ENCODE measurements around the gene BTBD19. TPM values are rescaled to one million over a fixed set of nuclear protein-coding genes. Genes with fewer than 3 reads are reported as not detected.

Gene BTBD19
- total RNA-seq (2014; rRNA removed; shearing (Covaris generic)): 9.9 and 11.7 TPM in 2 replicates

GRCh38 chr1:44808063-44808937 is at the start of gene BTBD19:
TSS of gene BTBD19 (plus strand) at chr1:44808523. CDS start at chr1:44808821, 298 bp downstream.

GRCh38 chr1:44775078-44775929 is 33.0 kb upstream of the BTBD19 start, which contains the start of gene RPS8:
TSS of gene RPS8 (plus strand) at chr1:44775540. CDS start at chr1:44775597, 57 bp downstream.

GRCh38 chr1:44788120-44788860 is 20.0 kb upstream of the BTBD19 start, which contains the start of gene BEST4:
TSS of gene BEST4 (minus strand) at chr1:44788170. CDS start at chr1:44787705, 465 bp downstream.

GRCh38 chr1:44799770-44800584 is 8.3 kb upstream of the BTBD19 start, which contains the start of gene PLK3:
TSS of gene PLK3 (plus strand) at chr1:44800377. CDS start at chr1:44800464, 87 bp downstream.

GRCh38 chr1:44806704-44807363 is 1.5 kb upstream of the BTBD19 start, which contains the start of gene DYNLT4:
TSS of gene DYNLT4 (minus strand) at chr1:44807351. CDS start at chr1:44806668, 683 bp downstream.

GRCh38 chr1:44842862-44843655 is 34.7 kb downstream of the BTBD19 start, which contains the start of gene PTCH2:
TSS of gene PTCH2 (minus strand) at chr1:44843253. CDS start at chr1:44842932, 321 bp downstream.

Small RNAs within 50 kb of the gene (small RNA-seq; reads per million reads assigned to genes)
- gene AL136380.1 (not detected), gene SNORD38A (63.8 reads per million, percentile 95 among the genes with 10 or more reads in this experiment), gene SNORD38B (not detected), gene SNORD46 (1,282 reads per million, percentile 99 among the genes with 10 or more reads in this experiment), gene SNORD55 (not detected)

Other genes with a start within 250 kb of the BTBD19 start
- 13.7 and 23.7 TPM in 2 replicates for gene TMEM53, start 134.0 kb upstream of the BTBD19 start, total RNA-seq (2014; rRNA removed; shearing (Covaris generic))
- not detected in 2 replicates for gene ARMH1, start 133.8 kb upstream of the BTBD19 start, total RNA-seq (2014; rRNA removed; shearing (Covaris generic))
- not detected in 2 replicates for gene RNU5D-1, start 77.4 kb upstream of the BTBD19 start, total RNA-seq (2014; rRNA removed; shearing (Covaris generic))
- gene KIF2C, start 68.7 kb upstream of the BTBD19 start, total RNA-seq (2014; rRNA removed; shearing (Covaris generic)): 82.6 and 99.1 TPM in 2 replicates
- 2,747 and 3,143 TPM in 2 replicates for gene RPS8, start 33.0 kb upstream of the BTBD19 start, total RNA-seq (2014; rRNA removed; shearing (Covaris generic))
- gene BEST4, start 20.4 kb upstream of the BTBD19 start, total RNA-seq (2014; rRNA removed; shearing (Covaris generic)): not detected in 2 replicates
- 29.5 and 34.2 TPM in 2 replicates for gene PLK3, start 8.1 kb upstream of the BTBD19 start, total RNA-seq (2014; rRNA removed; shearing (Covaris generic))
- gene DYNLT4, start 1.2 kb upstream of the BTBD19 start, total RNA-seq (2014; rRNA removed; shearing (Covaris generic)): 1.1 TPM in 1 of 2 replicates, not detected in the other
- 0.04 and 0.08 TPM in 2 replicates for gene PTCH2, start 34.7 kb downstream of the BTBD19 start, total RNA-seq (2014; rRNA removed; shearing (Covaris generic))
- gene EIF2B3, start 178.1 kb downstream of the BTBD19 start, total RNA-seq (2014; rRNA removed; shearing (Covaris generic)): 33.2 and 34.3 TPM in 2 replicates
- 11.8 and 13.5 TPM in 2 replicates for gene HECTD3, start 202.8 kb downstream of the BTBD19 start, total RNA-seq (2014; rRNA removed; shearing (Covaris generic))
- gene UROD, start 203.7 kb downstream of the BTBD19 start, total RNA-seq (2014; rRNA removed; shearing (Covaris generic)): 136 and 139 TPM in 2 replicates

Data from A375 (cell line).